HG02870 (cell line): ENCODE measurements around the gene TBX19.

Experiments used
- ATAC-seq: cut with Tn5 transposase; IDR thresholded peaks from one replicate; pipeline ENCODE4 v1.9.1; 2021; ENCODE audit warnings: mild to moderate bottlenecking, moderate library complexity; ENCODE audit not compliant: unreplicated experiment

TBX19 gene

GRCh38 chr1:168279253-168279652 lies 1.4 kb upstream of the TBX19 start:
- no peak for ATAC-seq

GRCh38 chr1:168281603-168282325 lies 1.1 kb downstream of the TBX19 start:
- no peak for ATAC-seq

GRCh38 chr1:168285521-168285790 lies 4.8 kb downstream of the TBX19 start:
- no peak for ATAC-seq

- no peak for ATAC-seq
Measured at GRCh38 chr1:168285971-168286927, 5.6 kb downstream of the TBX19 start.

- peak; percentile 47 for ATAC-seq
Measured at GRCh38 chr1:168287237-168287664, 6.6 kb downstream of the TBX19 start.

- no peak for ATAC-seq
Measured at GRCh38 chr1:168288311-168289052, 7.8 kb downstream of the TBX19 start.

GRCh38 chr1:168291222-168291837 lies 10.7 kb downstream of the TBX19 start:
- no peak for ATAC-seq

GRCh38 chr1:168293356-168293755 lies 12.7 kb downstream of the TBX19 start:
- ATAC-seq = no peak

GRCh38 chr1:168295411-168296114 lies 14.9 kb downstream of the TBX19 start:
- ATAC-seq = no peak

GRCh38 chr1:168297019-168297730 lies 16.5 kb downstream of the TBX19 start:
- no peak for ATAC-seq

GRCh38 chr1:168298446-168298845 lies 17.8 kb downstream of the TBX19 start:
- no peak for ATAC-seq

GRCh38 chr1:168300626-168301025 lies 19.9 kb downstream of the TBX19 start:
- ATAC-seq = no peak

- ATAC-seq = no peak
Measured at GRCh38 chr1:168301664-168302320, 21.1 kb downstream of the TBX19 start.

GRCh38 chr1:168303716-168304540 lies 23.3 kb downstream of the TBX19 start:
- no peak for ATAC-seq

GRCh38 chr1:168304865-168305264 lies 24.2 kb downstream of the TBX19 start:
- ATAC-seq = no peak

- peak; percentile 55 for ATAC-seq
Measured at GRCh38 chr1:168312718-168313604, 32.3 kb downstream of the TBX19 start.

- no peak for ATAC-seq
Measured at GRCh38 chr1:168316142-168316541, 35.5 kb downstream of the TBX19 start.
